CD14-positive monocyte (primary cell): ENCODE data around the gene MRLN. TPM values are rescaled to one million over a fixed set of nuclear protein-coding genes. Genes with fewer than 3 reads are reported as not detected.
"Not testable (repeated sequence)": the region's sequence is repeated elsewhere in the genome, so short reads cannot be mapped to it uniquely, and the experiment has no call there.

ENCODE experiments used
- DNase-seq, 3 donors: peaks; one replicate each; pipeline ENCODE4 v3.0.0-alpha.2; 2011 to 2022
- H2AFZ ChIP-seq: 2 replicates; pipeline ENCODE4 v1.6.0; 2012; ENCODE audit warnings: mild to moderate bottlenecking, low read depth, low read length, inconsistent platforms; ENCODE audit not compliant: insufficient read depth, poor library complexity, severe bottlenecking
- H3K27ac ChIP-seq, 2 donors: 1 replicate in 1 of 2; 2 replicates in 1 of 2; pipeline ENCODE4 v1.5.1; 2012 to 2013; ENCODE audit warnings: low read length in 2 of 2, control low read depth in 1 of 2, inconsistent platforms in 1 of 2, low read depth in 1 of 2, mild to moderate bottlenecking in 1 of 2
- H3K27me3 ChIP-seq, 2 donors: one replicate each; pipeline versions ENCODE4 v1.6.0 to v1.6.1; 2011 to 2013; ENCODE audit warnings: low read length in 2 of 2; ENCODE audit not compliant: control insufficient read depth in 2 of 2, insufficient read depth in 2 of 2
- H3K36me3 ChIP-seq, 2 donors: replicated peaks in 1 of 2; 1 replicate in 1 of 2; 2 replicates in 1 of 2; pipeline versions ENCODE4 v1.5.1 to v1.6.1; 2012 to 2013; ENCODE audit warnings: low read length in 2 of 2, control low read depth in 1 of 2, inconsistent platforms in 1 of 2, mild to moderate bottlenecking in 1 of 2; ENCODE audit not compliant: insufficient read depth in 2 of 2, control insufficient read depth in 1 of 2
- H3K4me1 ChIP-seq, 2 donors: 1 replicate in 1 of 2; 2 replicates in 1 of 2; pipeline versions ENCODE4 v1.5.1 to v1.6.1; 2012 to 2013; ENCODE audit warnings: low read length in 2 of 2, control low read depth in 1 of 2, inconsistent platforms in 1 of 2, mild to moderate bottlenecking in 1 of 2, moderate library complexity in 1 of 2; ENCODE audit not compliant: insufficient read depth in 2 of 2, control insufficient read depth in 1 of 2
- H3K4me2 ChIP-seq: replicated peaks from 2 replicates; pipeline ENCODE3; 2012; ENCODE audit warnings: low read length, moderate library complexity, mild to moderate bottlenecking; ENCODE audit not compliant: poor library complexity, severe bottlenecking; ENCODE audit errors: extremely low read depth
- H3K4me3 ChIP-seq, 3 experiments: fragments of 200-600 bp in 1 of 3; sonication (generic) in 1 of 3; replicated peaks in 1 of 3; 1 replicate in 2 of 3; 2 replicates in 1 of 3; pipeline ENCODE4 v1.5.1; 2011 to 2013; ENCODE audit warnings: low read length in 3 of 3, mild to moderate bottlenecking in 3 of 3, control low read depth in 2 of 3, low read depth in 2 of 3, inconsistent platforms in 1 of 3, moderate library complexity in 1 of 3
- H3K79me2 ChIP-seq: 2 replicates; pipeline ENCODE4 v1.6.0; 2012; ENCODE audit warnings: mild to moderate bottlenecking, control low read depth, inconsistent platforms, low read length, moderate library complexity; ENCODE audit not compliant: insufficient read depth
- H3K9ac ChIP-seq: 2 replicates; pipeline ENCODE4 v1.6.0; 2017; ENCODE audit warnings: low read length, mild to moderate bottlenecking; ENCODE audit not compliant: insufficient read depth, poor library complexity, severe bottlenecking
- H3K9me3 ChIP-seq, 2 donors: replicated peaks in 1 of 2; 1 replicate in 1 of 2; 2 replicates in 1 of 2; pipeline versions ENCODE4 v1.5.1 to v1.6.1; 2012 to 2013; ENCODE audit warnings: low read length in 2 of 2, control low read depth in 1 of 2; ENCODE audit not compliant: control insufficient read depth in 1 of 2, insufficient read depth in 1 of 2
- H4K20me1 ChIP-seq: 2 replicates; pipeline ENCODE4 v1.6.0; 2012; ENCODE audit warnings: mild to moderate bottlenecking, low read length, control low read depth, moderate library complexity; ENCODE audit not compliant: insufficient read depth
- H3K27ac Mint-ChIP-seq, 7 donors: one replicate each; pipeline ENCODE4 v1.8.0; 2020; ENCODE audit warnings: mild to moderate bottlenecking in 7 of 7, mixed read lengths in 7 of 7, moderate library complexity in 6 of 7, inconsistent platforms in 2 of 7
- H3K27me3 Mint-ChIP-seq, 3 donors: one replicate each; pipeline ENCODE4 v1.8.0; 2021 to 2022; ENCODE audit warnings: low read depth in 3 of 3, mild to moderate bottlenecking in 3 of 3, mixed read lengths in 3 of 3, moderate library complexity in 3 of 3, inconsistent platforms in 1 of 3
- H3K36me3 Mint-ChIP-seq, 2 donors: one replicate each; pipeline ENCODE4 v1.8.0; 2020; ENCODE audit warnings: mixed read lengths in 2 of 2, inconsistent platforms in 1 of 2, mild to moderate bottlenecking in 1 of 2
- H3K4me1 Mint-ChIP-seq: one replicate; pipeline ENCODE4 v1.8.0; 2020; ENCODE audit warnings: mild to moderate bottlenecking, mixed read lengths
- H3K4me3 Mint-ChIP-seq, 2 donors: one replicate each; pipeline ENCODE4 v1.8.0; 2020; ENCODE audit warnings: mild to moderate bottlenecking in 2 of 2, mixed read lengths in 2 of 2, moderate library complexity in 1 of 2
- H3K9me3 Mint-ChIP-seq, 7 donors: one replicate each; pipeline ENCODE4 v1.8.0; 2020 to 2022; ENCODE audit warnings: mixed read lengths in 7 of 7, mild to moderate bottlenecking in 6 of 7, moderate library complexity in 6 of 7, inconsistent platforms in 2 of 7
- CTCF ChIP-seq: fragments of 200-600 bp; IDR thresholded peaks from one replicate; pipeline ENCODE4 v1.8.0; 2022; ENCODE audit warnings: antibody characterized with exemption, mild to moderate bottlenecking
- WGBS: methylation state at CpG from one replicate; pipeline ENCODE4 v1.1.5; 2013; ENCODE audit warnings: missing lambda C conversion rate; ENCODE audit not compliant: insufficient coverage; 5-methylcytosine and 5-hydroxymethylcytosine counted together
- intact Hi-C, 2 donors: fragments of 100-400 bp; cut with micrococcal nuclease; formaldehyde crosslinking; loops; one replicate each; pipeline versions ENCODE4 v1.15.0 to v1.15.1; 2023
- polyA plus RNA-seq, 3 donors: library from polyadenylated mRNA; depleted of rRNA in 1 of 3; unstranded in 2 of 3; stranded (reverse) in 1 of 3; fragments of 300-500 nt in 2 of 3; fragments of >200 nt in 1 of 3; fragmentation: Illumina TruSeq in 2 of 3; gene quantifications; 1 replicate in 2 of 3; 2 replicates in 1 of 3; pipeline ENCODE4 v1.2.3, GENCODE V29; 2012 to 2021

Gene MRLN
- polyA plus RNA-seq, 3 donors, result not detected

GRCh38 chr10:59792812-59793211 is 39.6 kb upstream of the MRLN start:
- Histone ChIP-seq H3K9me3 (no peaks in the 10 kb centered on the region), H3K9ac (no peak overlapping the region), H3K4me2 (no peak overlapping the region), H2AFZ (no peak overlapping the region), H3K36me3 (peaks cover 49 to 88% of the 10 kb centered on the region in 2 donors), H4K20me1 (no peaks in the 10 kb centered on the region), H3K79me2 (no peaks in the 10 kb centered on the region), H3K4me3 (no peak overlapping the region), H3K27ac (no peak overlapping the region), H3K4me1 (no peaks in the 10 kb centered on the region), H3K27me3 (no peaks in the 10 kb centered on the region)
- 100% methylated on average over 4 of the region's 13 CpGs for WGBS
- no peak for TF ChIP-seq CTCF
- H3K27me3 Mint-ChIP-seq, result no peaks in the 10 kb centered on the region
- H3K9me3 Mint-ChIP-seq, result peaks cover 0 to 3% (median 2%) of the 10 kb centered on the region in 7 donors
- no peaks in the 10 kb centered on the region for H3K4me1 Mint-ChIP-seq
- intact Hi-C loops, result no loop called here
- peak overlapping the region in 2 of 7 donors; percentile 12 to 25 for H3K27ac Mint-ChIP-seq
- H3K36me3 Mint-ChIP-seq, result peaks cover 72 to 75% of the 10 kb centered on the region in 2 donors
- no peak for DNase-seq
- no peak overlapping the region for H3K4me3 Mint-ChIP-seq

DNA sequence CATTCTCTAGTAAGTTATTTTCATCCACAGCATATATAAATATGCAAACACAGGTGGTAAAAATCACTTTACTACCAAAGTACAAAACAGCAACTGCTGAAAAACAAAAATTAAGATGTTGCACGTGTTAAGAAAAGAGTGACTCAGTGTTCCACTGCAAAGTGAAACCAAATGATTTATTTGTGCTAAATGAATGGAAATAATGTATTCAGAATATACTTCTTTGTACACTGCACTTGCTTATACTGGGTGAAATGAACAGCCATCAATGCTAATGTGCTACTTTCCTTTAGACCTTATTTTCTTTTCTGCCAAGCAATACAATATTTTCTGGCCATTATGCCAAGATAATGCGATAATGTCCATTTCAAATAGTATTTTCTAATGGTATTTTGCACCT is 38.3 kb upstream of the MRLN start:
- Mint-ChIP-seq H3K27me3 (no peaks in the 10 kb centered on the region), H3K9me3 (peaks cover 0 to under 1% (median 0%) of the 10 kb centered on the region in 7 donors), H3K36me3 (peaks cover 63 to 64% of the 10 kb centered on the region in 2 donors), H3K4me3 (no peak overlapping the region), H3K4me1 (no peaks in the 10 kb centered on the region), H3K27ac (no peak overlapping the region)
- DNase-seq, result no peak
- H3K36me3 ChIP-seq, result peaks cover 44 to 76% of the 10 kb centered on the region in 2 donors
- WGBS, result no CpG with 5 or more reads among the region's 2 CpGs
- no peaks in the 10 kb centered on the region for H3K9me3 ChIP-seq
- H3K4me3 ChIP-seq, result no peak overlapping the region
- no peaks in the 10 kb centered on the region for H4K20me1 ChIP-seq
- no peak overlapping the region for H3K9ac ChIP-seq
- no peak overlapping the region for H2AFZ ChIP-seq
- H3K4me1 ChIP-seq, result no peaks in the 10 kb centered on the region
- H3K79me2 ChIP-seq, result no peaks in the 10 kb centered on the region
- H3K27ac ChIP-seq, result no peak overlapping the region
- no peaks in the 10 kb centered on the region for H3K27me3 ChIP-seq
- intact Hi-C loops, result no loop called here
- TF ChIP-seq CTCF, result no peak
- H3K4me2 ChIP-seq, result no peak overlapping the region

DNA sequence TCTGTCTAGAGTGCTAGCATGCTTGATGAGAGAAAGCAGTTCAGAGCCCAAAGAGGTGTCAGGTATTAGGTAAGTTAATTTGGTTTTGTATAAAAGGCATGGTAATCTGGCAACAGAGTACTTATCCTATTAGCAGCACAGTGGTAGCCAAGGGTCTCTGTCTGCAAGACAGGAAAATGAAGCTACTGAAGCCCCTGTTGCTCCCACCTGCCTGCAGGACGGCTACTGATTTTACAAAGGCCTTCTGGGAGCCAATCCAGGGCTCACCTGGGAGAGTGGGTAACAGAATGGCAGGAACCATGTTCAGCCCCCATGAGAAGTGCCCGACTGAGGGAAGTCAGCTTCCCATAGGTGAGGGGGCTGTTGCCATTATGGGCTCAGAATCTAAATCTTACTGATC is 36.8 kb upstream of the MRLN start:
- H3K4me1 ChIP-seq, H3K27ac ChIP-seq, H3K27me3 Mint-ChIP-seq, H3K4me3 ChIP-seq, DNase-seq, intact Hi-C loops, H3K27ac Mint-ChIP-seq, H3K27me3 ChIP-seq, H4K20me1 ChIP-seq, H3K9me3 ChIP-seq, H3K79me2 ChIP-seq, H3K9ac ChIP-seq, H3K4me1 Mint-ChIP-seq, H3K4me2 ChIP-seq, H2AFZ ChIP-seq, H3K4me3 Mint-ChIP-seq, H3K9me3 Mint-ChIP-seq: not testable (repeated sequence)
- peaks cover 44 to 69% of the 10 kb centered on the region in 2 donors for H3K36me3 ChIP-seq
- H3K36me3 Mint-ChIP-seq, result peaks cover 54% of the 10 kb centered on the region in 2 donors
- 0% methylated on average over 1 of the region's 2 CpGs for WGBS
